Measurements from ENCODE around the gene RAD51B.

- TF ChIP-seq CTCF (conservative IDR thresholded peaks at IDR 0.05; ENCODE audit: low read depth, low read length) (no peak), EZH2 (IDR thresholded peaks at IDR 0.05; ENCODE audit: borderline replicate concordance, low read depth, low read length, poor library complexity, severe bottlenecking) (no peak)
These were observed 645.1 kb downstream of the RAD51B start for GRCh38 chr14:68464711-68465110.

Data from A673 (cell line).